HCT116 (cell line): Measurements from ENCODE around the gene PRR23B.

Experiments used
- EZH2 ChIP-seq: fragments of 200-600 bp; sonication (generic); IDR thresholded peaks from 2 replicates; pipeline ENCODE4 v1.6.1; 2017; ENCODE audit warnings: antibody characterized with exemption, mixed run types
- POLR2A ChIP-seq: IDR thresholded peaks from 2 replicates; pipeline ENCODE4 v1.7.0; 2011; ENCODE audit warnings: borderline replicate concordance; ENCODE audit not compliant: insufficient read depth, insufficient read length; ENCODE audit errors: extremely low read depth
- TF ChIP-seq, protein P1 (sequence below), 3 experiments: fragments of 200-600 bp in 1 of 3; sonication (generic) in 1 of 3; IDR thresholded peaks in 2 of 3; conservative IDR thresholded peaks in 1 of 3; 2 replicates each; pipeline ENCODE4 v1.5.1; 2012 to 2017; ENCODE audit warnings: low read depth in 2 of 3, low read length in 2 of 3, antibody characterized with exemption in 1 of 3, borderline replicate concordance in 1 of 3, control low read depth in 1 of 3, mild to moderate bottlenecking in 1 of 3, mixed read lengths in 1 of 3, mixed run types in 1 of 3, moderate library complexity in 1 of 3; ENCODE audit not compliant: insufficient read depth in 1 of 3
- TF ChIP-seq, protein P2 (sequence below): IDR thresholded peaks from 2 replicates; pipeline ENCODE4 v1.6.1; 2012
- TF ChIP-seq, protein P3 (sequence below): IDR thresholded peaks from 2 replicates; pipeline ENCODE4 v1.6.1; 2012; ENCODE audit warnings: low read depth

DNA sequence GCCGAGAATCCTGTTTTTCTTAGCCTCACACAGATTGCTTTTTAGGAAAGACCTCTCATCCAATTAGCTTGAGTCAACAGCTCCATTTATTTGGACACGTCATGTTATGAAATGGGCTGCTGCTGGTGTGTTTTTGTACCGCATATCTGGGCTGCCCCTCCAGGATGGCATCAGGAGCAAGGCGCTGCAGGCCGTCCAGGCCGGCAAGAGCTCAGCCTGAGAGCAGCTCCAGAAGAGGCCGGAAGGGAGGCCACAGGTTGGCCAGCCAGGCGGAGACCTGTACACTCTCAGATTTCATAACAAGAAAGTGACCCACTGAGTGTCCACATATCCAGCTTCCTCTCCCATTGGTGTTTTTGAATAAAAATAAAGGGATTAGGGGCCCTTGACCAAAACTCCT, 45.4 kb downstream of the PRR23B start:
- TF ChIP-seq, protein P1, sequence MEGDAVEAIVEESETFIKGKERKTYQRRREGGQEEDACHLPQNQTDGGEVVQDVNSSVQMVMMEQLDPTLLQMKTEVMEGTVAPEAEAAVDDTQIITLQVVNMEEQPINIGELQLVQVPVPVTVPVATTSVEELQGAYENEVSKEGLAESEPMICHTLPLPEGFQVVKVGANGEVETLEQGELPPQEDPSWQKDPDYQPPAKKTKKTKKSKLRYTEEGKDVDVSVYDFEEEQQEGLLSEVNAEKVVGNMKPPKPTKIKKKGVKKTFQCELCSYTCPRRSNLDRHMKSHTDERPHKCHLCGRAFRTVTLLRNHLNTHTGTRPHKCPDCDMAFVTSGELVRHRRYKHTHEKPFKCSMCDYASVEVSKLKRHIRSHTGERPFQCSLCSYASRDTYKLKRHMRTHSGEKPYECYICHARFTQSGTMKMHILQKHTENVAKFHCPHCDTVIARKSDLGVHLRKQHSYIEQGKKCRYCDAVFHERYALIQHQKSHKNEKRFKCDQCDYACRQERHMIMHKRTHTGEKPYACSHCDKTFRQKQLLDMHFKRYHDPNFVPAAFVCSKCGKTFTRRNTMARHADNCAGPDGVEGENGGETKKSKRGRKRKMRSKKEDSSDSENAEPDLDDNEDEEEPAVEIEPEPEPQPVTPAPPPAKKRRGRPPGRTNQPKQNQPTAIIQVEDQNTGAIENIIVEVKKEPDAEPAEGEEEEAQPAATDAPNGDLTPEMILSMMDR (IDR thresholded peaks at IDR 0.05 in 2 of 3, conservative IDR thresholded peaks at IDR 0.05 in 1 of 3; ENCODE audit: borderline replicate concordance in 1 of 3, insufficient read depth in 1 of 3, low read depth in 2 of 3, low read length in 2 of 3), result no peak
- TF ChIP-seq, protein P2, sequence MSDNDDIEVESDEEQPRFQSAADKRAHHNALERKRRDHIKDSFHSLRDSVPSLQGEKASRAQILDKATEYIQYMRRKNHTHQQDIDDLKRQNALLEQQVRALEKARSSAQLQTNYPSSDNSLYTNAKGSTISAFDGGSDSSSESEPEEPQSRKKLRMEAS, result no peak
- no peak for TF ChIP-seq POLR2A
- no peak for TF ChIP-seq EZH2
- TF ChIP-seq, protein P3, sequence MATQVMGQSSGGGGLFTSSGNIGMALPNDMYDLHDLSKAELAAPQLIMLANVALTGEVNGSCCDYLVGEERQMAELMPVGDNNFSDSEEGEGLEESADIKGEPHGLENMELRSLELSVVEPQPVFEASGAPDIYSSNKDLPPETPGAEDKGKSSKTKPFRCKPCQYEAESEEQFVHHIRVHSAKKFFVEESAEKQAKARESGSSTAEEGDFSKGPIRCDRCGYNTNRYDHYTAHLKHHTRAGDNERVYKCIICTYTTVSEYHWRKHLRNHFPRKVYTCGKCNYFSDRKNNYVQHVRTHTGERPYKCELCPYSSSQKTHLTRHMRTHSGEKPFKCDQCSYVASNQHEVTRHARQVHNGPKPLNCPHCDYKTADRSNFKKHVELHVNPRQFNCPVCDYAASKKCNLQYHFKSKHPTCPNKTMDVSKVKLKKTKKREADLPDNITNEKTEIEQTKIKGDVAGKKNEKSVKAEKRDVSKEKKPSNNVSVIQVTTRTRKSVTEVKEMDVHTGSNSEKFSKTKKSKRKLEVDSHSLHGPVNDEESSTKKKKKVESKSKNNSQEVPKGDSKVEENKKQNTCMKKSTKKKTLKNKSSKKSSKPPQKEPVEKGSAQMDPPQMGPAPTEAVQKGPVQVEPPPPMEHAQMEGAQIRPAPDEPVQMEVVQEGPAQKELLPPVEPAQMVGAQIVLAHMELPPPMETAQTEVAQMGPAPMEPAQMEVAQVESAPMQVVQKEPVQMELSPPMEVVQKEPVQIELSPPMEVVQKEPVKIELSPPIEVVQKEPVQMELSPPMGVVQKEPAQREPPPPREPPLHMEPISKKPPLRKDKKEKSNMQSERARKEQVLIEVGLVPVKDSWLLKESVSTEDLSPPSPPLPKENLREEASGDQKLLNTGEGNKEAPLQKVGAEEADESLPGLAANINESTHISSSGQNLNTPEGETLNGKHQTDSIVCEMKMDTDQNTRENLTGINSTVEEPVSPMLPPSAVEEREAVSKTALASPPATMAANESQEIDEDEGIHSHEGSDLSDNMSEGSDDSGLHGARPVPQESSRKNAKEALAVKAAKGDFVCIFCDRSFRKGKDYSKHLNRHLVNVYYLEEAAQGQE, result no peak
